ES-I3 (cell line): Measurements from ENCODE around the gene MAP6.
"Not testable (repeated sequence)": the region's sequence is repeated elsewhere in the genome, so short reads cannot be mapped to it uniquely, and the experiment has no call there.

Experiments
- H3K36me3 ChIP-seq: 2 replicates; pipeline ENCODE4 v1.6.1; 2013; ENCODE audit warnings: mild to moderate bottlenecking, low read length, control low read depth, moderate library complexity; ENCODE audit not compliant: insufficient read depth
- H3K4me1 ChIP-seq: 2 replicates; pipeline ENCODE4 v1.6.1; 2013; ENCODE audit warnings: mild to moderate bottlenecking, control low read depth, low read length; ENCODE audit not compliant: insufficient read depth
- H3K9ac ChIP-seq: 2 replicates; pipeline ENCODE4 v1.6.1; 2013; ENCODE audit warnings: low read depth, mild to moderate bottlenecking, low read length, moderate library complexity
- H3K9me3 ChIP-seq: 2 replicates; pipeline ENCODE4 v1.6.1; 2013; ENCODE audit warnings: mild to moderate bottlenecking, low read length, moderate library complexity; ENCODE audit not compliant: control insufficient read depth, insufficient read depth

Gene MAP6

GRCh38 chr11:75584659-75585292 lies 84.1 kb downstream of the MAP6 start:
- H3K36me3 ChIP-seq, H3K9ac ChIP-seq, H3K4me1 ChIP-seq, H3K9me3 ChIP-seq: not testable (repeated sequence)

GRCh38 chr11:75583718-75584658 lies 84.8 kb downstream of the MAP6 start:
- Histone ChIP-seq H3K9me3 (no peaks in the 10 kb centered on the region), H3K9ac (peak overlapping the region; percentile 69), H3K36me3 (no peaks in the 10 kb centered on the region), H3K4me1 (peaks cover 4% of the 10 kb centered on the region; the same call in 1 of the 2 replicates)

- Histone ChIP-seq H3K4me1 (peaks cover 4% of the 10 kb centered on the region; the same call in 1 of the 2 replicates), H3K36me3 (no peaks in the 10 kb centered on the region), H3K9me3 (no peaks in the 10 kb centered on the region), H3K9ac (peak overlapping the region; percentile 69)
Observed at GRCh38 chr11:75582895-75583717, 85.7 kb downstream of the MAP6 start.

DNA sequence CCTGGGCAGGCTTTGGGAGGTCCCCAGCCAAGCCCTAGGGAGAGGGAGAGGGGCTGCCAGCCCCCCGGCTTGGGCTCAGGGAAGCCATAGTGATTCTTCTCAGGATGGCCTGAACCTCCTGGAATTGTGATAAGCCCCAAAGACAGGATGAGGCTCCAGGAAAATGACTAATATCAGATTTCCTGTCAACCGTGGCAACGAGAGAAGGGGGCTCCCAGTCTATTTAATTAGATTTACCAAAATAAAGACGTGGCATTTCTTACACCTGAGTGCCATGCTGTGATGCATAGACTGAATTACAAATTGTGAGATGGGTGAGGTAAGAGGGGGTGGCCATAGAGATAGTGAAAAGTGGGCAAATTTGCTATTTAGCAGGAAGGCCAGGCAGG lies 86.3 kb downstream of the MAP6 start:
- no peaks in the 10 kb centered on the region for H3K9me3 ChIP-seq
- no peaks in the 10 kb centered on the region for H3K36me3 ChIP-seq
- H3K4me1 ChIP-seq = peaks cover 4% of the 10 kb centered on the region; the same call in 1 of the 2 replicates
- peak overlapping the region; percentile 69 for H3K9ac ChIP-seq

DNA sequence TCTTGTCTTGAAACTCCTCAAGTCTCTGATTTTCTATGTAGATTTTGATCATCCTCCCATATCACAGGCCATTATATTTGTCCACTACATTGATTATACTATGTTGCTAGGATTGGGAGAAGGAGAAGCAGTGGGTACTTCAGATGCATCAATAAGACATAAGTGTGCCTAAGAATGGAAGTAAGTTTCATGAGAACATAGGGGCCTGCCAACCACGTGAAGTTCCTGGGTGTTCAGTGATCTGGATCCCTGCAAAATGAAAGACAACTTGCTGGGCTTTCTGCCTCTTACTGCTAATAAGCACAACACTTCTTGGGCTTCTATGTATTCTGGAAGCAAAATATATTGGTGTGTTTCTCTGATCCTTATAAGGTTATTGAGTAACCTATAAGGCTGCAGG lies 89.0 kb downstream of the MAP6 start:
- H3K36me3 ChIP-seq = no peaks in the 10 kb centered on the region
- H3K9ac ChIP-seq = no peak overlapping the region
- peaks cover 4% of the 10 kb centered on the region; the same call in 1 of the 2 replicates for H3K4me1 ChIP-seq
- no peaks in the 10 kb centered on the region for H3K9me3 ChIP-seq

DNA sequence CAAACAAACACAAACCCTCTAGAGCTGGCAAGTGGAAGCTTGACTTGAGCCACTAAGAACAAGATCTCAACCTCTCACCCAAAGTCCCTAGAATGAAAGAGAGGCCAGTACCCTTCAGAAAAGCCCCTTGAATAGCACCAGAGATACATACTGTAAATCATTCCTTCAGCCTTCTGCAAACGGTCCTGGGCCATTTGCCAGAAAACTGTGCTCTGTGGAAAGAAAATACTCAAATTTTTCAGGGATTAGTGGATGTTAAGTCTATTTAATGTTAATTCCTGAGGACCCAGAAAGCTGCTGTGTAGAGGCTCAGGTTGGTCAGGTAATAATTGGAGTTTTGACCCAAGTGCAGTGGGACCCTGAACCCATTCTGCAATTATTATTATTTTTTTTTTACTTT lies 89.9 kb downstream of the MAP6 start:
- H3K9me3 ChIP-seq = no peaks in the 10 kb centered on the region
- H3K4me1 ChIP-seq = peaks cover 4% of the 10 kb centered on the region; the same call in 1 of the 2 replicates
- no peaks in the 10 kb centered on the region for H3K36me3 ChIP-seq
- H3K9ac ChIP-seq = no peak overlapping the region

- no peaks in the 10 kb centered on the region for H3K9me3 ChIP-seq
- no peaks in the 10 kb centered on the region for H3K36me3 ChIP-seq
- H3K4me1 ChIP-seq = peaks cover 2% of the 10 kb centered on the region; the same call in 1 of the 2 replicates
Observed at GRCh38 chr11:75577207-75577606, 91.6 kb downstream of the MAP6 start.

DNA sequence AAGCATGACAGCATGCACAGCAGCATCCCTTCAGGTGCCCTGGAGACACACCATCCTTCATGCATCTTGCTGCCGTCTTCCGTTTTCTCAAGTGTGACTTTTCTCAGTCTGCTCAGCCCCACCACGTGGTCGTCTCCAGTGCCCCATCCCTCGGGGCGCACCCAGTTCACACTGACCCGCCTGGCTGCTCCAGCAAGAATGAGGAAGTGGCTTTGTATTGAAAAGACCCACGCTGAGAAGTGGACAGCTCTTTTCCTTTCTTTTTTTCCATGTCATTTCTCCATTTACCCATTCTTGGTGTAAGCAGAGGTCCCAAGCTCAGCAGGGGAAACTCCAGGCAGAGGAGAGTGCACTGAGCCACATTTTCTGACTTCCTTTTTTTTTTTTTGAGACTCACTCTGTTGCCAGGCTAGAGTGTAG lies 92.3 kb downstream of the MAP6 start:
- H3K9me3 ChIP-seq = no peaks in the 10 kb centered on the region
- no peaks in the 10 kb centered on the region; the same call in 1 of the 2 replicates for H3K4me1 ChIP-seq
- 0 out of 2 replicates have a peak, but pooled peaks cover 1% of the 10 kb centered on the region for H3K36me3 ChIP-seq
- H3K9ac ChIP-seq = no peak overlapping the region

More at GRCh38 chr11:75577207-75577606, 91.6 kb downstream of the MAP6 start:
- no peak overlapping the region for H3K9ac ChIP-seq

DNA sequence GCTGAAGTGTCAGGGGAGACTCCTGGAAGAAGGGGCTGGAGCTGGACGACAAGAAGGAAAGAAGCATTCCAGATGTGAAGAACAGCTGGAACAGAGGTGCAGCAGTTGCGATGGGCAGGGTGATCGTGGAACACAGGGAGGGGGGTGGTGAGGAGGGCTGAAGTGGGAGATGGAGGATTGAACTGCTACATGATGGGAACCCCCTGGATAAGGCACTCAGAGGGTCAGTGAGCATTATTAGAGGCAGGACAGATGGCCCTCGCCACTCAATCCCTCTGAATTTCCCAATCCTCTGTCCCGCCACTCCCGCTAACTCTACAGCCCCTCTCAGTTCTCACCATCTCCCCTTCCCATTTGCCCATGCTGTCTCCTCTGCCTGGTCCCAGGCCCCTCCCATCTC lies 92.8 kb downstream of the MAP6 start:
- H3K9ac ChIP-seq = no peak overlapping the region
- no peaks in the 10 kb centered on the region; the same call in 1 of the 2 replicates for H3K4me1 ChIP-seq
- H3K36me3 ChIP-seq = 0 out of 2 replicates have a peak, but pooled peaks cover 6% of the 10 kb centered on the region

DNA sequence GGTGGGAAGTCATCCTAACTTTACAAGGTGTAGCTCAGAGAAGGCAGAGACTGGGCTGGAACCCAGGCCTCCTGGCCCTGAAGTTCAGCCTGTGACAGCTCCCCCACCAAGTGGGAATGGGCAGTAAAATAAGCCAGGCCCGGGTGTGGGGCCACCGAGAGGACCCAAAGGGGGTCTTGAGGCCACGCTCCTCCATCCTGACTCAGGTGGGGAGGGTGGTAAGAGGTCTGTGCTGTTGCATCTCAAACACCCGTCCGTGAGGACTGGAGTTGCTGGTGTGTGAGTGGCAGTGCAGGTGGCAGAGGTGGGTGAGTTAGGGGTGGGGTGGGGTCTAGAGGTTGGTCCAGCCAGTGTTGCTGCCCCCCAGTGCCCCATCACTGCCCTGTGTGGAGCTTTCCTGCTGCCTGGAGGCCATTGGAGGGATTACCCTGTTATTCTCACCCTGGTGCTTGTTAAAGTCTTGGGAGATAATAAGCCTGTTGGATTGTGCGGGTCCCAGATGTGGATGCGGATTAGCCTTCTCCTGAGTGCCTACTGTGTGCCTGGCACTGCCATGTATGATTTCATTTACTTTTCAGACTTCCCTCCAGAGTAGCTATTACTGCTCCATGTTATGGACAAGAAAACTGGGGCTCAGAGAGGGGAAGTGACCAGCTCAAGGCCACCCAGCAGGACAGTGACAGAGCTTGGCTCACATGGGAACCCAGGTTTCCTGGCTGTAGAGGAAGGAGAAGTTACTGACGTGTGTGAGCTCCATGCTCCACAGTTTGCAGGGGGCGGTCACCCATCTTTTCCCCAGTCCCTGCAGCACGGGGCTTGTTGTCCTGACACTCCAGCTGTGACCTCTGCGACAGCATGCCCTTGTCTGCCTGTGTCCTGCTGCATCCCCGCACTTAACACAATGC lies 93.9 kb downstream of the MAP6 start:
- Histone ChIP-seq H3K36me3 (peaks cover 17% of the 10 kb centered on the region), H3K9ac (no peak overlapping the region), H3K9me3 (no peaks in the 10 kb centered on the region), H3K4me1 (no peaks in the 10 kb centered on the region; the same call in 1 of the 2 replicates)

More for the DNA sequence above, 92.8 kb downstream of the MAP6 start:
- H3K9me3 ChIP-seq = no peaks in the 10 kb centered on the region

GRCh38 chr11:75572744-75573143 lies 96.1 kb downstream of the MAP6 start:
- peaks cover 36% of the 10 kb centered on the region for H3K36me3 ChIP-seq

DNA sequence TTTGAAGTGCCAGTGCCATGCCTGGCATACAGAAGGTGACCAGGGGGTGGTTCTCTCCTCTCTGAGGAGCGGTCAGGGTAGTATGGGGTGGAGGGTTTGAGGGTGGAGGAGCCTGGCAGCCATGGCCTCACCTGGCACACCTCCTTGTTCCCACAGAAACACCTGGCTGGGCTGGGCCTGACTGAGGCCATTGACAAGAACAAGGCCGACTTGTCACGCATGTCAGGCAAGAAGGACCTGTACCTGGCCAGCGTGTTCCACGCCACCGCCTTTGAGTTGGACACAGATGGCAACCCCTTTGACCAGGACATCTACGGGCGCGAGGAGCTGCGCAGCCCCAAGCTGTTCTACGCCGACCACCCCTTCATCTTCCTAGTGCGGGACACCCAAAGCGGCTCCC lies 97.2 kb downstream of the MAP6 start:
- Histone ChIP-seq H3K36me3 (peaks cover 44% of the 10 kb centered on the region), H3K4me1 (no peaks in the 10 kb centered on the region; the same call in 1 of the 2 replicates), H3K9me3 (no peaks in the 10 kb centered on the region), H3K9ac (no peak overlapping the region)

More at GRCh38 chr11:75572744-75573143, 96.1 kb downstream of the MAP6 start:
- Histone ChIP-seq H3K9ac (no peak overlapping the region), H3K9me3 (no peaks in the 10 kb centered on the region), H3K4me1 (no peaks in the 10 kb centered on the region; the same call in 1 of the 2 replicates)

- Histone ChIP-seq H3K9ac (no peak overlapping the region), H3K36me3 (peaks cover 44% of the 10 kb centered on the region), H3K4me1 (peaks cover 5% of the 10 kb centered on the region), H3K9me3 (no peaks in the 10 kb centered on the region)
Observed at GRCh38 chr11:75570559-75571139, 98.2 kb downstream of the MAP6 start.
